Caco-2 (cell line): ENCODE results near the gene NDP. TPM values are rescaled to one million over a fixed set of nuclear protein-coding genes. Genes with fewer than 3 reads are reported as not detected.
"Not testable (repeated sequence)": the region's sequence is repeated elsewhere in the genome, so short reads cannot be mapped to it uniquely, and the experiment has no call there.

Experiments
- BruUV-seq: library from RNA; stranded (reverse); fragments of 400-500 nt; replicated peaks from 2 replicates; lab custom pipeline; 2021; lab: Mats Ljungman, UMichigan
- CTCF ChIA-PET: fragments of 300-600 bp; sonication (Branson Sonifier 250); formaldehyde crosslinking; loops from one replicate; lab custom pipeline; 2022; ENCODE audit warnings: antibody characterized with exemption; lab: Charles Lee
- POLR2A ChIA-PET: fragments of 300-600 bp; sonication (Branson Sonifier 250); formaldehyde crosslinking; loops from one replicate; lab custom pipeline; 2022; ENCODE audit warnings: antibody characterized with exemption; lab: Charles Lee
- DNase-seq, 2 experiments: peaks; one replicate each; pipeline versions ENCODE4 v3.0.0 to v3.0.0-alpha.2; 2020 to 2022
- H3K27me3 ChIP-seq: replicated peaks from 2 replicates; pipeline ENCODE4 v1.6.0; 2011; ENCODE audit warnings: low read length; ENCODE audit not compliant: control insufficient read depth, insufficient read depth
- H3K36me3 ChIP-seq: 2 replicates; pipeline ENCODE4 v1.5.1; 2011; ENCODE audit warnings: low read length; ENCODE audit not compliant: control insufficient read depth, insufficient read depth
- H3K4me1 ChIP-seq: fragments of 250-450 bp; sonication (Bioruptor Pico); 2 replicates; pipeline ENCODE4 v1.5.1; 2020; ENCODE audit warnings: mild to moderate bottlenecking
- H3K4me3 ChIP-seq: 2 replicates; pipeline ENCODE4 v1.5.1; 2011; ENCODE audit warnings: low read depth, mild to moderate bottlenecking, control low read depth, low read length
- H3K9me3 ChIP-seq: fragments of 250-450 bp; sonication (Bioruptor Pico); 2 replicates; pipeline ENCODE4 v1.5.1; 2020; ENCODE audit warnings: mild to moderate bottlenecking, moderate library complexity
- H3K27ac Mint-ChIP-seq: one replicate; pipeline ENCODE4 v1.8.0; 2022; ENCODE audit warnings: mixed read lengths; ENCODE audit not compliant: unreplicated experiment
- H3K27me3 Mint-ChIP-seq: one replicate; pipeline ENCODE4 v1.8.0; 2022; ENCODE audit warnings: mixed read lengths; ENCODE audit not compliant: insufficient read depth, unreplicated experiment
- H3K36me3 Mint-ChIP-seq: one replicate; pipeline ENCODE4 v1.8.0; 2022; ENCODE audit warnings: mild to moderate bottlenecking, mixed read lengths; ENCODE audit not compliant: insufficient read depth, unreplicated experiment
- H3K4me1 Mint-ChIP-seq: one replicate; pipeline ENCODE4 v1.8.0; 2022; ENCODE audit warnings: low read depth, mixed read lengths; ENCODE audit not compliant: unreplicated experiment
- H3K4me3 Mint-ChIP-seq: one replicate; pipeline ENCODE4 v1.8.0; 2022; ENCODE audit warnings: mild to moderate bottlenecking, moderate library complexity, mixed read lengths; ENCODE audit not compliant: unreplicated experiment
- H3K9me3 Mint-ChIP-seq: one replicate; pipeline ENCODE4 v1.8.0; 2022; ENCODE audit warnings: mixed read lengths; ENCODE audit not compliant: unreplicated experiment
- intact Hi-C: fragments of 100-400 bp; cut with micrococcal nuclease; formaldehyde crosslinking; loops from one replicate; pipeline ENCODE4 v1.10.0; 2022; ENCODE audit not compliant: unreplicated experiment
- total RNA-seq: library from RNA; stranded (reverse); gene quantifications from 2 replicates; pipeline ENCODE4 v1.2.3, GENCODE V29; 2022
- TF ChIP-seq, protein P1 (sequence below), 2 experiments: fragments of 200-600 bp in 1 of 2; IDR thresholded peaks; 1 replicate in 1 of 2; 2 replicates in 1 of 2; pipeline versions ENCODE4 v1.5.1 to v1.8.0; 2011 to 2022; ENCODE audit warnings: antibody characterized with exemption in 1 of 2, control low read depth in 1 of 2, inconsistent platforms in 1 of 2, low read depth in 1 of 2, low read length in 1 of 2, mild to moderate bottlenecking in 1 of 2, moderate library complexity in 1 of 2; ENCODE audit not compliant: insufficient read depth in 1 of 2, severe bottlenecking in 1 of 2, unreplicated experiment in 1 of 2

Gene NDP
- total RNA-seq, 1 experiment from 2014 or later: 0.48 TPM

DNA sequence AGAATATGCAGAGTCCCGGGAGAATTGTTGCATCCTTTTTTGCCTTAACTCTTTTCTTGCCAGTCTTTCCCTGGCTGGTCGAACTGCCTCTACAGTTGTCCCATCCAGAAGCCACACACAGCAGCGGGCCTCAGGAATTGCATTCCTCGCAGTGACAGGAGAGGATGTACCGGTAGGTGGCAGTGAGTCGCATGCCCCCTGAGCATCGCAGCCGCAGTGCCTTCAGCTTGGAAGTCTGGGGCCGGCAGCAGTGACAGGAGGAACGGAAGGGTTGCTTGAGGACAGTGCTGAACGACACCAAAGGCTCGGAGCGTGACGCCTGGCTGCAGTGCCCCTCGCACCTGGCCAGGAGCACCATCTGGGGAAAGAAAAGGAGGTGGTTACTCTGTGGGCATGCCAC, 23.5 kb downstream of the NDP start:
- Mint-ChIP-seq H3K27me3 (peaks cover 1% of the 10 kb centered on the region), H3K9me3 (no peaks in the 10 kb centered on the region), H3K27ac (no peak overlapping the region), H3K4me1 (no peaks in the 10 kb centered on the region), H3K4me3 (no peak overlapping the region), H3K36me3 (no peaks in the 10 kb centered on the region)
- no peaks in the 10 kb centered on the region for H3K36me3 ChIP-seq
- no TSS peak for BruUV-seq
- CTCF ChIA-PET: no interaction called here
- no peaks in the 10 kb centered on the region for H3K4me1 ChIP-seq
- no peak overlapping the region for H3K4me3 ChIP-seq
- H3K9me3 ChIP-seq: no peaks in the 10 kb centered on the region
- intact Hi-C loops: no loop called here
- no peaks in the 10 kb centered on the region for H3K27me3 ChIP-seq
- TF ChIP-seq, protein P1, sequence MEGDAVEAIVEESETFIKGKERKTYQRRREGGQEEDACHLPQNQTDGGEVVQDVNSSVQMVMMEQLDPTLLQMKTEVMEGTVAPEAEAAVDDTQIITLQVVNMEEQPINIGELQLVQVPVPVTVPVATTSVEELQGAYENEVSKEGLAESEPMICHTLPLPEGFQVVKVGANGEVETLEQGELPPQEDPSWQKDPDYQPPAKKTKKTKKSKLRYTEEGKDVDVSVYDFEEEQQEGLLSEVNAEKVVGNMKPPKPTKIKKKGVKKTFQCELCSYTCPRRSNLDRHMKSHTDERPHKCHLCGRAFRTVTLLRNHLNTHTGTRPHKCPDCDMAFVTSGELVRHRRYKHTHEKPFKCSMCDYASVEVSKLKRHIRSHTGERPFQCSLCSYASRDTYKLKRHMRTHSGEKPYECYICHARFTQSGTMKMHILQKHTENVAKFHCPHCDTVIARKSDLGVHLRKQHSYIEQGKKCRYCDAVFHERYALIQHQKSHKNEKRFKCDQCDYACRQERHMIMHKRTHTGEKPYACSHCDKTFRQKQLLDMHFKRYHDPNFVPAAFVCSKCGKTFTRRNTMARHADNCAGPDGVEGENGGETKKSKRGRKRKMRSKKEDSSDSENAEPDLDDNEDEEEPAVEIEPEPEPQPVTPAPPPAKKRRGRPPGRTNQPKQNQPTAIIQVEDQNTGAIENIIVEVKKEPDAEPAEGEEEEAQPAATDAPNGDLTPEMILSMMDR (IDR thresholded peaks at IDR 0.05; ENCODE audit: insufficient read depth in 1 of 2, low read depth in 1 of 2, low read length in 1 of 2, severe bottlenecking in 1 of 2, unreplicated experiment in 1 of 2): peak in 1 of 2 experiments; percentile 43
- POLR2A ChIA-PET: no interaction called here
- DNase-seq: peak; percentile 21 to 35

DNA sequence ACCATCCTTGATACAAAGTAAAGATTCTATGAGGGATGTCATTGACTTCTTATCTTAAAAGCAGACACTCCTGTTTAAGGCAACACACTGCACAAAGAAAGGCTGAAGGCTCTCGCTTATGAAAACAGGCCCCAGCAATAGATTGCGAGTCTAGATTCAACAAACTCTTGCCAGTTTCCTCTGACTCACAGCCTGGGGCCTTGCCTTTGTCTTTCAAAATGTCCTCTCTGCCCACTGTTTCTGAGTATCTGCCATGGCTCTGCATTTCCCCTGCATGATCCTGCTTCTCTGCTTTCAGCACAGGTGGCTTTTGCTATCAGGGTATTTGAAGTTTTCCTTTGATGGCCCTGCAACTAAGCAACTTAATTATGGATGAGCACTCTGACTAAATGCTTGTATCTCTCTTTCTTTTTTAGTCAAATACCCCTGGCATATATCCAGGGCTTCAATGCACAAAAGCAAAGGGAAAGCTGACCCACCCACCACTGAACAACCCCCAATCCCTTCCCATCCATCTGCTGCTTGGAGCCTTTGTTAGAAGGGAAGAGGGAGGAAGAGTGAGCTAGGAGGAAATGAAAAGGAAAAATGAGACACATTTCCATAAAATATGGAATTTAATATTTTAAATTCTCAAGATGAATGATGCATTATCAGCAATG, 32.2 kb downstream of the NDP start:
- H3K4me3 Mint-ChIP-seq: no peak overlapping the region
- intact Hi-C loops: no loop called here
- ChIA-PET CTCF (no interaction called here), POLR2A (no interaction called here)
- no peaks in the 10 kb centered on the region for H3K9me3 Mint-ChIP-seq
- Histone ChIP-seq H3K4me1 (no peaks in the 10 kb centered on the region), H3K27me3 (no peaks in the 10 kb centered on the region), H3K9me3 (no peaks in the 10 kb centered on the region), H3K4me3 (no peak overlapping the region), H3K36me3 (no peaks in the 10 kb centered on the region)
- DNase-seq: no peak
- no peaks in the 10 kb centered on the region for H3K36me3 Mint-ChIP-seq
- TF ChIP-seq, protein P1 (IDR thresholded peaks at IDR 0.05; ENCODE audit: insufficient read depth in 1 of 2, low read depth in 1 of 2, low read length in 1 of 2, severe bottlenecking in 1 of 2, unreplicated experiment in 1 of 2): no peak
- peaks cover 8% of the 10 kb centered on the region for H3K27me3 Mint-ChIP-seq
- no TSS peak for BruUV-seq
- H3K27ac Mint-ChIP-seq: no peak overlapping the region
- H3K4me1 Mint-ChIP-seq: no peaks in the 10 kb centered on the region

DNA sequence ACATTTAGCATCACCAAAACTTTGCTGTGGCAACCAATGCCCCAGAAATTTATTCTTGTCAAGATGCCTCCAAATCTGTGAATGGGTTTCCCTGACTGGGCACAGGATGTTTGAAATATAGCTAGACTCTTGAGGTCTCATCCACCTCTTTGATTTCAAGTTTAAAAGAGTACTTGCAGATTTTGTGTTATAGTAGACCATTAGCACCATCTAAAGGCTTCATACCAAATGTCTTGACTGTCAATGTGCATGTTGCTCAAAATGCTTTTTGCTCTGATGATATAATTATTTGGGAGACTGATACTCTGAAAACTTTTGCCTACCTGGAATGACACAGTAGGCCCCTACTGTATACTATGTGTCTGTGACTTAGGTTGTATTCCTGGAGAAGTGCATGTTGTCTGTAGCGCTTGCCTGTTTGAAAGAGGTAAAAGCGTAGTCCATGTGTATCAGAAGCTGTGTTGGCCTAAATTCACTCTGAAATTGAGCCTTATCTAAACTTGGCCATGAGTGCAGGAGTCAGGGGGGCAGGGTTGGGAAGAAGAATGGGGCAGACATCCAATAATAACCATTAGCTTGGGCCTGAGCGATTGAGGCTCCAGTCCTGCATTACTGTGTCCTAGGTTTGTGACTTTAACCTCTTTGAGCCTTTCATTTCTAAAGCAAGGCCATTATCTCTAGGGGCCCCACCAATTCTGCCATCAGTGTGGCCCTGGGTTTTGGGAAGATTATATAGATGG, 33.8 kb downstream of the NDP start:
- Mint-ChIP-seq H3K4me1 (no peaks in the 10 kb centered on the region), H3K36me3 (no peaks in the 10 kb centered on the region), H3K9me3 (no peaks in the 10 kb centered on the region), H3K4me3 (no peak overlapping the region), H3K27me3 (peaks cover 8% of the 10 kb centered on the region), H3K27ac (no peak overlapping the region)
- H3K4me1 ChIP-seq: no peaks in the 10 kb centered on the region
- intact Hi-C loops: loop anchor here (1.0 kb wide), 1 partner anchor 103 kb away; no protein-coding TSS in a partner anchor
- POLR2A ChIA-PET: no interaction called here
- CTCF ChIA-PET: interaction anchor here (1.0 kb wide), 1 partner anchor 124 kb away, joined by 3 read pairs; no protein-coding TSS in a partner anchor
- H3K36me3 ChIP-seq: no peaks in the 10 kb centered on the region
- H3K4me3 ChIP-seq: no peak overlapping the region
- BruUV-seq: no TSS peak
- no peak for DNase-seq
- no peaks in the 10 kb centered on the region for H3K9me3 ChIP-seq
- TF ChIP-seq, protein P1 (IDR thresholded peaks at IDR 0.05; ENCODE audit: insufficient read depth in 1 of 2, low read depth in 1 of 2, low read length in 1 of 2, severe bottlenecking in 1 of 2, unreplicated experiment in 1 of 2): no peak
- no peaks in the 10 kb centered on the region for H3K27me3 ChIP-seq

DNA sequence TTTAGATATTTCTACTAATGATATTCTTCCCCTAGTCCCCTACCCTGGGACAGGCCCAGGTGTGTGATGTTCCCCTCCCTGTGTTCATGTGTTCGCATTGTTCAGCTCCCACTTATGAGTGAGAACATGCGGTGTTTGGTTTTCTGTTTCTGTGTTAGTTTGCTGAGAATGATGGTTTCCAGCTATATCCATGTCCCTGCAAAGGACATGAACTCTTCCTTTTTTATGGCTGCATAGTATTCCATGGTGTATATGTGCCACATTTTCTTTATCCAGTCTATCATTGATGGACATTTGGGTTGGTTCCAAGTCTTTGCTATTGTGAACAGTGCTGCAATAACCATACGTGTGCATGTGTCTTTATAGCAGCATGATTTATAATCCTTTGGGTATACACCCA, 51.2 kb downstream of the NDP start:
- H3K36me3 Mint-ChIP-seq, H3K4me1 ChIP-seq, CTCF ChIA-PET, H3K9me3 Mint-ChIP-seq, H3K27me3 ChIP-seq, H3K9me3 ChIP-seq, H3K27ac Mint-ChIP-seq, POLR2A ChIA-PET, H3K27me3 Mint-ChIP-seq, H3K4me3 Mint-ChIP-seq, DNase-seq, H3K4me1 Mint-ChIP-seq, H3K4me3 ChIP-seq, BruUV-seq, H3K36me3 ChIP-seq, intact Hi-C loops: not testable (repeated sequence)

DNA sequence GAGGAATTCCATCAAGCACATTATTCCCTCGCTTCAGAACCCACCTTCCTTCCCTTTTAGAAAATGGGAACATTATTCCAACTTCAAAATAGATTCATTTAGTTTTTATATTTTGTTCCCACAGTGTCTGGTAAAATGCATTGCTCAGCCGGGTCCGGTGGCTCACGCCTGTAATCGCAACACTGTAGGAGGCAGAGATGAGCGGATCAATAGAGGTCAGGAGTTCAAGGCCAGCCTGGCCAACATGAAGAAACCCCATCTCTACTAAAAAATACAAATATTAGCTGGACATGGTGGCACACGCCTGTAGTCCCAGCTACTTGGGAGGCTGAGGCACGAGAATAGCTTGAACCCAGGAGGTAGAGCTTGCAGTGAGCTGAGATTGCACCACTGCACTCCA, 62.4 kb downstream of the NDP start:
- intact Hi-C loops, H3K36me3 Mint-ChIP-seq, DNase-seq, H3K36me3 ChIP-seq, H3K4me1 Mint-ChIP-seq, H3K27me3 ChIP-seq, H3K4me3 Mint-ChIP-seq, H3K27me3 Mint-ChIP-seq, H3K9me3 Mint-ChIP-seq, H3K27ac Mint-ChIP-seq, H3K9me3 ChIP-seq, CTCF ChIA-PET, H3K4me3 ChIP-seq, BruUV-seq, H3K4me1 ChIP-seq, POLR2A ChIA-PET: not testable (repeated sequence)
